Uterus (tissue), 2 donors: ENCODE measurements around the gene MRPS34.

Experiments used
- POLR2A ChIP-seq, 2 donors: fragments of 450-650 bp; IDR thresholded peaks; one replicate each; pipeline ENCODE4 v1.6.1; 2016; ENCODE audit warnings: antibody characterized with exemption in 2 of 2, mild to moderate bottlenecking in 1 of 2, moderate library complexity in 1 of 2
- TF ChIP-seq, protein P1 (sequence below), 4 experiments: fragments of 200-600 bp in 2 of 4; fragments of 450-650 bp in 2 of 4; sonication (generic) in 2 of 4; IDR thresholded peaks; one replicate each; pipeline ENCODE4 v1.5.1; 2016 to 2019; ENCODE audit warnings: antibody characterized with exemption in 4 of 4, mild to moderate bottlenecking in 2 of 4, moderate library complexity in 1 of 4

DNA sequence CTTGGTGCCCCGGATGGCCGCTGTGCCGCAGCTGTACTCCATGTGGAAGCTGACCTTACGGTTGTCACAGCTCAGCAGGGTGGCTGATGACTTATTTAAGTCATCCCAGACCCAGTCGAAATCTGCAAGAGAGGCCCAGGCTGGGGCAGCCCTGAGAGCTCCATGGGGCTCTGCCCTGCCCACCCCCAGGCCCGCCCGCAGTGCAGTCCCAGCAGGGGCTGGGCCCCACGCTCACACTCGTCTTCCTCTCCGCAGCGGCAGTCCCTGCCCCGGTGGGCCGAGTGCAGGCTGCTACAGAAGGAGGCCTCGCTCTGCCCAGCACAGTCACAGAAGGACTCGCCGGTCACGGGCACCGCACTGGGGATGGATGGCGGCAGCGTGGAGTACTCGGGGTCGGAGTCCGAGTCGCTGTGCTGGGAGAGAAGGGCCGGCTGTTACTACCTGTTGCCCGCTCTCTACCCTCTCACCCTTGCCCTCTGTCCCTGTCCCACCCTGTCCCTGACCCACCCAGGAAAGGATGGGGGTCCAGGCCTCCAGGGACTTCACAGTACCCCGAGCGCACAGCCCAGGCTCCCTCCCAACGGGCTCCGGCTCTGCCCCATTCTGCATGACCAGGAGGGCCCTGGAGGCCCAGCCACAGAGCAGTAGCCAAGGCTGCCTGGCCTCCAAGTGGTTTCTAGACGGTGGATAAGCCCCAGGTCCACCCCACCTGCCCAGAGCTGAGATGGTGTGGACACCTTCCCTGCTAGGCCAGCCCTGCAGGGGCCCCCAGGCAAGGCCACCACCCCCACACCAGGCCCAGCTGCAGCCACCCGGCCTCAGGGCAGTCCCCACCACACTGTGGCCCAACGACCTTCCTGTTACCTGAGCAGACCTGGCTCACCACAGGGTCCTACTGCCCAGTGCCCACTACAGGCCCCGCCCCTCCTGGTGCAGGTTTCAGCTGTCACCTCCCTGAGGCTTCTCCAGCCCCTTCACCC is 5.6 kb upstream of the MRPS34 start:
- TF ChIP-seq, protein P1, sequence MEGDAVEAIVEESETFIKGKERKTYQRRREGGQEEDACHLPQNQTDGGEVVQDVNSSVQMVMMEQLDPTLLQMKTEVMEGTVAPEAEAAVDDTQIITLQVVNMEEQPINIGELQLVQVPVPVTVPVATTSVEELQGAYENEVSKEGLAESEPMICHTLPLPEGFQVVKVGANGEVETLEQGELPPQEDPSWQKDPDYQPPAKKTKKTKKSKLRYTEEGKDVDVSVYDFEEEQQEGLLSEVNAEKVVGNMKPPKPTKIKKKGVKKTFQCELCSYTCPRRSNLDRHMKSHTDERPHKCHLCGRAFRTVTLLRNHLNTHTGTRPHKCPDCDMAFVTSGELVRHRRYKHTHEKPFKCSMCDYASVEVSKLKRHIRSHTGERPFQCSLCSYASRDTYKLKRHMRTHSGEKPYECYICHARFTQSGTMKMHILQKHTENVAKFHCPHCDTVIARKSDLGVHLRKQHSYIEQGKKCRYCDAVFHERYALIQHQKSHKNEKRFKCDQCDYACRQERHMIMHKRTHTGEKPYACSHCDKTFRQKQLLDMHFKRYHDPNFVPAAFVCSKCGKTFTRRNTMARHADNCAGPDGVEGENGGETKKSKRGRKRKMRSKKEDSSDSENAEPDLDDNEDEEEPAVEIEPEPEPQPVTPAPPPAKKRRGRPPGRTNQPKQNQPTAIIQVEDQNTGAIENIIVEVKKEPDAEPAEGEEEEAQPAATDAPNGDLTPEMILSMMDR (IDR thresholded peaks at IDR 0.05) = no peak
- no peak for TF ChIP-seq POLR2A (IDR thresholded peaks at IDR 0.05)
